ENCODE data around the gene CFAP251.

GRCh38 chr12:121980892-121981272, 62.5 kb downstream of the CFAP251 start:
- no peak for TF ChIP-seq CTCF (IDR thresholded peaks at IDR 0.05)
- TF ChIP-seq POLR2A (IDR thresholded peaks at IDR 0.05; ENCODE audit: low read depth): no peak
- no peak for TF ChIP-seq POLR2AphosphoS5 (IDR thresholded peaks at IDR 0.05)
- no peak for TF ChIP-seq EP300 (IDR thresholded peaks at IDR 0.05)
